HepG2 (cell line): ENCODE results near the gene C11orf68. TPM values are rescaled to one million over a fixed set of nuclear protein-coding genes. Genes with fewer than 3 reads are reported as not detected.

ENCODE experiments used
- CREB3 ChIP-seq: sonication (generic); formaldehyde crosslinking; IDR thresholded peaks from 2 replicates; pipeline ENCODE4 v1.5.0; 2020; ENCODE audit warnings: missing genetic modification reagents
- HDAC1 ChIP-seq: sonication (generic); formaldehyde crosslinking; IDR thresholded peaks from 2 replicates; pipeline ENCODE4 v1.5.1; 2020; ENCODE audit warnings: mild to moderate bottlenecking, missing genetic modification reagents
- HES4 ChIP-seq: sonication (generic); formaldehyde crosslinking; IDR thresholded peaks from 2 replicates; pipeline ENCODE4 v1.9.0; 2021; ENCODE audit warnings: mild to moderate bottlenecking, missing genetic modification reagents, borderline replicate concordance
- JARID2 ChIP-seq: sonication (generic); formaldehyde crosslinking; IDR thresholded peaks from 2 replicates; pipeline ENCODE4 v1.8.1; 2023; ENCODE audit warnings: missing genetic modification reagents, inconsistent platforms; ENCODE audit not compliant: insufficient replicate concordance
- MAF1 ChIP-seq: sonication (generic); formaldehyde crosslinking; IDR thresholded peaks from 2 replicates; pipeline ENCODE4 v1.5.0; 2020; ENCODE audit warnings: missing genetic modification reagents, borderline replicate concordance
- MAFG ChIP-seq: sonication (generic); formaldehyde crosslinking; IDR thresholded peaks from 2 replicates; pipeline ENCODE4 v1.5.1; 2020; ENCODE audit warnings: mild to moderate bottlenecking, missing genetic modification reagents
- MYC ChIP-seq: sonication (generic); formaldehyde crosslinking; IDR thresholded peaks from 2 replicates; pipeline ENCODE4 v1.9.0; 2021; ENCODE audit warnings: missing genetic modification reagents, borderline replicate concordance
- PHF21A ChIP-seq: sonication (generic); formaldehyde crosslinking; IDR thresholded peaks from 2 replicates; pipeline ENCODE4 v1.5.0; 2020; ENCODE audit warnings: mild to moderate bottlenecking, missing genetic modification reagents
- REST ChIP-seq, 2 experiments: IDR thresholded peaks; 2 replicates each; pipeline ENCODE4 v1.6.1; 2011 to 2012; ENCODE audit warnings: low read length in 2 of 2, borderline replicate concordance in 1 of 2, low read depth in 1 of 2, mild to moderate bottlenecking in 1 of 2, moderate library complexity in 1 of 2
- SP1 ChIP-seq, 2 experiments: fragments of 450-650 bp in 1 of 2; sonication (generic) in 1 of 2; formaldehyde crosslinking in 1 of 2; IDR thresholded peaks; 2 replicates each; pipeline versions ENCODE4 v1.4.0 to v1.6.1; 2016 to 2020; ENCODE audit warnings: missing genetic modification reagents in 1 of 2
- TBL1XR1 ChIP-seq: fragments of 150-350 bp; IDR thresholded peaks from 2 replicates; pipeline ENCODE4 v1.6.1; 2014; ENCODE audit warnings: borderline replicate concordance, low read length; ENCODE audit not compliant: partially characterized antibody
- ZBTB1 ChIP-seq: sonication (generic); formaldehyde crosslinking; IDR thresholded peaks from 2 replicates; pipeline ENCODE4 v1.4.0; 2020; ENCODE audit warnings: missing genetic modification reagents, borderline replicate concordance
- ZFX ChIP-seq: sonication (generic); formaldehyde crosslinking; IDR thresholded peaks from 2 replicates; pipeline ENCODE4 v1.4.0; 2020; ENCODE audit warnings: mild to moderate bottlenecking, low read depth, missing genetic modification reagents, moderate library complexity
- ZFYVE20 ChIP-seq: sonication (generic); formaldehyde crosslinking; IDR thresholded peaks from 2 replicates; pipeline ENCODE4 v1.8.0; 2023; ENCODE audit warnings: low read depth, mild to moderate bottlenecking, moderate library complexity, missing genetic modification reagents, borderline replicate concordance
- ZMYM2 ChIP-seq: sonication (generic); formaldehyde crosslinking; IDR thresholded peaks from 2 replicates; pipeline ENCODE4 v1.8.0; 2022; ENCODE audit warnings: mild to moderate bottlenecking, missing genetic modification reagents
- ZNF260 ChIP-seq: sonication (generic); formaldehyde crosslinking; IDR thresholded peaks from 2 replicates; pipeline ENCODE4 v1.4.0; 2020; ENCODE audit warnings: missing genetic modification reagents, low read depth, mild to moderate bottlenecking, borderline replicate concordance
- ZNF550 ChIP-seq: sonication (generic); formaldehyde crosslinking; IDR thresholded peaks from 2 replicates; pipeline ENCODE4 v1.4.0; 2020; ENCODE audit warnings: mild to moderate bottlenecking, missing genetic modification reagents, borderline replicate concordance
- ZNF567 ChIP-seq: sonication (generic); formaldehyde crosslinking; IDR thresholded peaks from 2 replicates; pipeline ENCODE4 v1.8.1; 2023; ENCODE audit warnings: mild to moderate bottlenecking, missing genetic modification reagents, borderline replicate concordance
- ZNF83 ChIP-seq: sonication (generic); formaldehyde crosslinking; IDR thresholded peaks from 2 replicates; pipeline ENCODE4 v1.4.0; 2020; ENCODE audit warnings: missing genetic modification reagents, mild to moderate bottlenecking, borderline replicate concordance
- ZNF841 ChIP-seq: sonication (generic); formaldehyde crosslinking; IDR thresholded peaks from 2 replicates; pipeline ENCODE4 v1.8.1; 2023; ENCODE audit warnings: missing genetic modification reagents, borderline replicate concordance
- polyA plus RNA-seq, 8 experiments: library from polyadenylated mRNA; depleted of rRNA in 3 of 8; stranded (reverse) in 7 of 8; unstranded in 1 of 8; fragments of >200 nt; fragmentation: Illumina TruSeq in 4 of 8; extraction: Trizol in 4 of 8; gene quantifications; 2 replicates each; pipeline versions ENCODE4 v1.2.1 to v1.2.3, GENCODE V29; 2011 to 2016; ENCODE audit warnings: low read depth in 4 of 8, missing spikeins in 1 of 8, mixed read lengths in 1 of 8; ENCODE audit not compliant: insufficient read depth in 1 of 8
- total RNA-seq, 5 experiments: library from RNA; depleted of rRNA; stranded (reverse); fragments of >200 nt; fragmentation: Illumina TruSeq; extraction: Trizol; gene quantifications; 2 replicates each; pipeline ENCODE4 v1.2.3, GENCODE V29; 2016; ENCODE audit warnings: low read depth in 1 of 5
- TF ChIP-seq, protein P1 (sequence below): sonication (generic); formaldehyde crosslinking; IDR thresholded peaks from 2 replicates; pipeline ENCODE4 v1.8.1; 2023; ENCODE audit warnings: mild to moderate bottlenecking, missing genetic modification reagents
- TF ChIP-seq, protein P2 (sequence below): sonication (generic); IDR thresholded peaks from 2 replicates; pipeline ENCODE4 v1.6.1; 2016; ENCODE audit warnings: low read depth, borderline replicate concordance

Gene C11orf68
- total and polyA plus RNA-seq, 2 of the 13 experiments (the other 11 are each of a cell fraction or from before 2014, with no cell fraction given): 8.4 to 28.3 TPM

DNA sequence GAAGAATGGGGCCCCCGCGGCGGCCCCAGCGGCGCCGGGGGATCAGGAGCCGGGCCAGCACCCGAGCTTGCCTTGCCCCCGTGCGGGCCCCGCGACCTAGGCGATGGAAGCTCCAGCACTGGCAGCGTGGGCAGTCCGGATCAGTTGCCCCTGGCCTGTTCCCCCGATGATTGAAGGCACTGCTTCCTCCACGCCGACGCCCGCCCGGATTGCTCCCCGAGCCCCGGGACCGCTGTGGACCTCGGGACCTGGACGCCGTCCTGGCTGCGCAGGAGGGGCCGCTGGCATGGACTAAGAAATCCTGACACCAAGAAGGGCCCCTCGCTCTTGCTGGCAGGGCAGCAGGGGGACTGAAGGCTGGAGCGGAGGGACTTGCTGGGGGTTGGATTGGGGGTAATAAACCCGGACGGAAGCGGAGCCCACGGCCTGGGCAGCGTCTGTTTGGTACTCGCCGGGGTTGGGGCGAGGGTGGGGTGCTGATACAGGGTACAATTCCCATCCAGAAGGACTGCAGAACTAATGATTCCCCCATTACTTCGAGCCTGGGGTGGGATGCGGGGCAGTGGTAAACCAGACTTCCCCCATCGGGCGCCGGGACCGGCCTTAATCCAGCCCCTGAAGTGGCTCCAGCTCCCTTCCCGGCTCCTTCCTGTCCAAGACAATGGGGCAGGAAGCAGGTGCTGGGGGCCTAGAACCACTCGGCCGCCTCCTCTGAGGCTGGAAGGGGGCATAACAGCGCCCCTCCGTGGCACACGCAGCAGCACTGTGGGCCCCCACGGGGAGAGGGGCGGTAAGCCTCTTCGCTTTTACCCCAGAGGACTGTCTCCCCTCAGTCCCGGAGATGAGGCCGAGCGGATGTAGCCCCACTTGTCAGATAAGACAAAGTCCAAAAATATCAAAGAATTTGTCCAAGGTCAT, 27.4 kb downstream of the C11orf68 start (continued):
- TF ChIP-seq HDAC1 (peak; percentile 62), ZNF550 (CRISPR knock-in tag) (peak; percentile 35; the same call in 1 of the 2 replicates), ZFX (peak; percentile 82), HES4 (CRISPR knock-in tag) (no peak), ZBTB1 (CRISPR knock-in tag) (no peak), CREB3 (CRISPR knock-in tag) (no peak), MYC (CRISPR knock-in tag) (peak; percentile 66; the same call in 1 of the 2 replicates), ZFYVE20 (no peak), REST (IDR thresholded peaks at IDR 0.05; ENCODE audit: borderline replicate concordance in 1 of 2, low read depth in 1 of 2, low read length in 2 of 2) (0 out of 4 replicates have a peak, but pooled peaks of 1 of the 2 experiments have one; percentile 16), PHF21A (peak; percentile 80), ZNF841 (CRISPR knock-in tag) (no peak), ZMYM2 (CRISPR knock-in tag) (0 out of 2 replicates have a peak, but pooled peaks have one; percentile 38), TBL1XR1 (no peak), ZNF83 (CRISPR knock-in tag) (no peak), JARID2 (CRISPR knock-in tag) (no peak), ZNF260 (CRISPR knock-in tag) (no peak), SP1 (IDR thresholded peaks at IDR 0.05) (no peak), SP1 (CRISPR knock-in tag; IDR thresholded peaks at IDR 0.05) (no peak), ZNF567 (CRISPR knock-in tag) (no peak), MAFG (no peak), MAF1 (no peak)
- TF ChIP-seq, protein P1, sequence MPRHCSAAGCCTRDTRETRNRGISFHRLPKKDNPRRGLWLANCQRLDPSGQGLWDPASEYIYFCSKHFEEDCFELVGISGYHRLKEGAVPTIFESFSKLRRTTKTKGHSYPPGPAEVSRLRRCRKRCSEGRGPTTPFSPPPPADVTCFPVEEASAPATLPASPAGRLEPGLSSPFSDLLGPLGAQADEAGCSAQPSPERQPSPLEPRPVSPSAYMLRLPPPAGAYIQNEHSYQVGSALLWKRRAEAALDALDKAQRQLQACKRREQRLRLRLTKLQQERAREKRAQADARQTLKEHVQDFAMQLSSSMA (CRISPR knock-in tag): no peak
- TF ChIP-seq, protein P2, sequence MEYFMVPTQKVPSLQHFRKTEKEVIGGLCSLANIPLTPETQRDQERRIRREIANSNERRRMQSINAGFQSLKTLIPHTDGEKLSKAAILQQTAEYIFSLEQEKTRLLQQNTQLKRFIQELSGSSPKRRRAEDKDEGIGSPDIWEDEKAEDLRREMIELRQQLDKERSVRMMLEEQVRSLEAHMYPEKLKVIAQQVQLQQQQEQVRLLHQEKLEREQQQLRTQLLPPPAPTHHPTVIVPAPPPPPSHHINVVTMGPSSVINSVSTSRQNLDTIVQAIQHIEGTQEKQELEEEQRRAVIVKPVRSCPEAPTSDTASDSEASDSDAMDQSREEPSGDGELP: no peak
